GM21717 (cell line): ENCODE data around the gene CD4.
"Not testable (repeated sequence)": the region's sequence is repeated elsewhere in the genome, so short reads cannot be mapped to it uniquely, and the experiment has no call there.

Source experiments
- ATAC-seq: cut with Tn5 transposase; IDR thresholded peaks from one replicate; pipeline ENCODE4 v1.9.1; 2021; ENCODE audit warnings: mild to moderate bottlenecking, moderate library complexity; ENCODE audit not compliant: unreplicated experiment

Gene CD4

DNA sequence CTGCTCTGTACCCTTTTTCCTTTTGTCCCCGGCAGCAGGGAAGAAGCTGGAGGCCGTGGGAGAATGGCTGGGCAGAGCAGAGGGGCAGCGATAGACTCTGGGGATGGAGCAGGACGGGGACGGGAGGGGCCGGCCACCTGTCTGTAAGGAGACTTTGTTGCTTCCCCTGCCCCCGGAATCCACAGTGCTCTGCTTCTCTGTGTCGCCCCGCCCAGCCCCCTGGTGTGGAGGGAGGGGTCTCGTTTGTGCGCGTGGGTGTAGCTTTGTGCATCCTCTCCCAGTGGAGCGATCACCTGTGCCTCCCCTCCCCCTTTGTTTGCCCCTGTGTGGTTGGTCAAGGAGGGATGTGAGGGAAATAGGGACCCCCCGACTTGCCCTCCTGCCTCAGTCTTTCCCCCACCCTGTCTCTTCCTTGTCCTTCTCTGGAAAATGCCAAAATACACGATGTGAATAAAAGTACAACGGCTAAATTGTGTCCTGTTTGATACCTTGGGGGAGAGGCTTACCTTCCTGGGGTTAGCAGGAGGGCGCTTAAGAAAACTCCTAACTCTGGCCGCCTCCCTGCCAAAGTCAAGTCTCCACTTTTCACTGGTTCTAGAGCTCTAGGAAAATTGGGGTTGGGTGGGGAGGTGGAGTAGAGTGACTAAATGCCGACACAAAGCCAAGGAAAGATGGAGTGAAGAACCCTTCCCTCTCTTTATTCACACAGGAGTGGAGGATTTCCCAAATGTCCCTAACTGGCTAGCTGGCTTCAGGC is 77.0 kb downstream of the CD4 start:
- no peak for ATAC-seq

DNA sequence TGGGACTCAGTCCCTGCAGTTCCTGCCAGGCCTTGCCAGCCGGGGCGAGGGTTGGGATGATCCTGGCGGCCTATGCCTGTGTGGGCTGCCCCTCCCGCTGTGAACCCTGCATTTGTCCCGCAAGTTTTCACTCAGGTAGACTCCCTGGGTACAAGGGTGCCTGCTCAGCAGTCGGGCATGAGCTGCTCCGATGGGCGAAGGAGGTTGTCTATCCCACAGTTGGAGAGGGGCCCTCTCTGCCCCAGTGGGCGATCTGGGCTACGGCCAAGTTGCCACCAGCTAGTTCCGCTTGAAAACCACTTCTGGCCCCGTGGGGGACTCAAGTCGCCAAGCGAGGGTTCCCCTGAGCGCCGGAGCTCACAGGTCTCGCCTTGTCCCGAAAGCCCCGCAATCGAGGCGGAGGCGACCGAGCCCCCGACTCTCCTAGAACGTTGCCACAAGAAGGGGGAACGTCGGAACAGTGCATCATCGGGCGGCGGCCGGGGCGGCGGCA is 77.6 kb downstream of the CD4 start:
- ATAC-seq, result peak; percentile 15

DNA sequence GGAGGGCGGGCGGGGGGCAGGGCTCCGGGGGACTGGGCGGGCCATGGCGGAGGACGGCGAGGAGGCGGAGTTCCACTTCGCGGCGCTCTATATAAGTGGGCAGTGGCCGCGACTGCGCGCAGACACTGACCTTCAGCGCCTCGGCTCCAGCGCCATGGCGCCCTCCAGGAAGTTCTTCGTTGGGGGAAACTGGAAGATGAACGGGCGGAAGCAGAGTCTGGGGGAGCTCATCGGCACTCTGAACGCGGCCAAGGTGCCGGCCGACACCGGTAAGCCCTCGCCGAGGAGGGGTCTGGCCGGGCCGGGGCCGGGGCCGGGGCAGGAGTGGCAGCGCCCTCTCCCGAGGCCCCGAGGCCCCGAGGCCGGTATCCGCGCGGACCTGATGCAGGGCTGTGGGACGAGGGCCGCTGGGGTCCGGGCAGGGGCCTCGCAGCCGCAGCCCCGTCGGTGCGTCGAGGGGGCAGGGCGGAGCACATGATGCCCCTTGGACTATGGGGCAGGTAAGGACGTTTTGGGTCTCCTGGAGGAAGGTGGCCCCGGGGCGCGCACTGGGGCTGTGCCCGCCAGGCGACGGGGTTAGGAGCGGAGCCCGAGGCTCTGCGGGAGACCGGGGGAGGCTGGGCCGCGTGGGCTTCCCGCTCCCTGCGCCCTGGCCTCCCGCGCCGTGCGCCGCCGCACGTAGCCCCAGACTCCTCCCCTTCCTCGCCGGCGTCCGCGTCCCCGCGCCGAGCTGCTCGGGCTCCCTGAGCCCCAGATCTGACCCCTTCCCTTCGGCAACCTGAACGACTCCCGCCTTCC is 78.3 kb downstream of the CD4 start, which contains the start of gene TPI1:
Gene TPI1 (plus strand): TSS at position 119 of the 798 bp plus-strand sequence. CDS start 36 bp downstream, at position 155.
- ATAC-seq, result peak; percentile 45

DNA sequence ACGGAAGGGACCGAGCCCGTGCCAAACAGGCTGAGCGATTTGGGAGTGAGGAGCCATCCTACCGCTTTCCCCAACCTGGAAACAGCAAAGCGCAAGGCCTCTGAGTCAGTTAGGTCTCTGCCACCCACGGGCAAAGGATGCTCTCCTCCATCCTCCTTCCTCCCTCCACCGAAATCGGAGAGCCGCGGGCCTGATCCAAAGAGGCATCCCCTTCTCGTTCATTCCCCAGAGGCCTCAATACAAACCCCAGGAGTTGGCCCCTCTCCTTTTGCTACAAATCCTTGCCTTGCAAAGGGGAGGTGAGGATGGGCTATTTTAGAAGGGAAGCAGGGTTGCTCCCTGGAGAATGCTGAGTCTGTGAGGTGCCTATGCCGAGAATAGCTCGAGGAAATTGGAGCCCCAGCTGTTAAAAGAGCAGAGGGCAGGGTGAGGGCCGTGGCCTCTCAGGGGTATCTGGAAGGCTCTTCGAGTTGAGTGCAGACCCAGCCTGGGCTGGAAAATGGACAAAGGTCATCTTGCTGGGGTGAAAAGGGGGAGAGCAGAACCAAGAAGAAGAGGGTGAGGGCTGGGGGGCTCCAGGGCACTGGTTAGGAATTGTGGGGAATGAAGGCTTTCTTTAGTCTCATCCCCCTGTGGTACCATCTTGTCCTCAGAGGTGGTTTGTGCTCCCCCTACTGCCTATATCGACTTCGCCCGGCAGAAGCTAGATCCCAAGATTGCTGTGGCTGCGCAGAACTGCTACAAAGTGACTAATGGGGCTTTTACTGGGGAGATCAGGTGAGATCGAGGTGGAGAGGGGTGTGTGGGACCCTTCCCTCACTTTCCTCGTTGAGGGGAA is 79.1 kb downstream of the CD4 start:
- ATAC-seq, result no peak

DNA sequence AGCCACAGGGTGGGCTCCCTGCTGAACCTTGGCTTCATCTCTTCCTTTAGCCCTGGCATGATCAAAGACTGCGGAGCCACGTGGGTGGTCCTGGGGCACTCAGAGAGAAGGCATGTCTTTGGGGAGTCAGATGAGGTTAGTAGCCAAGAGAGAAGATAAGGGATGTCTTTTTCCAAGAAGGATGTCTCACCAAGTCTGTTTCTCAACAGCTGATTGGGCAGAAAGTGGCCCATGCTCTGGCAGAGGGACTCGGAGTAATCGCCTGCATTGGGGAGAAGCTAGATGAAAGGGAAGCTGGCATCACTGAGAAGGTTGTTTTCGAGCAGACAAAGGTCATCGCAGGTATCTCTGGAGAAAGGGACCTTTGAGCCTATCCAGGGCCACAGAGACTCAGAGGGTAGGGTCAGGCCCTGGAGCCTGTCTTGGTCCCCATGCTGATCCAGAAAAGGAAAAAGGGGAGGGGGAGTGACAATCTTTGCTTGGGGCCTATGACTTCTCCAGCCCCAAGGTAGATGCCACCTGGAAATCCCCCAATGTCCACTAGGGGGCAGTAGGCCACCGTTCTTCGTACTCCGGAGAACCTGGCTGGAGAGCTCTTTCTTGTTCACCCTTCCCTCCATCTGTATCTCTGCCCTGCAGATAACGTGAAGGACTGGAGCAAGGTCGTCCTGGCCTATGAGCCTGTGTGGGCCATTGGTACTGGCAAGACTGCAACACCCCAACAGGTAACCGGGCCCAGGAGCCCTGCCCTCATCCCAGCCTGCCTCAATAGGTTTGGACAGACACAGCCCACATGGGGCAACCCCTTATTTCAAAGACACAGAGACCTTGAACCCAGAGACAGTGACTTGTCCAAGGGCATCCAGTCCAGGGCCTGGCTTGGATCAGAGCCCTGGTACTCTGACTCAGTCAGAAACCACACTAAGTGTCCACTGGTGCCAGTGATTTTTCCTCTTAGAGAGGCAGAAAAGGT is 80.0 kb downstream of the CD4 start:
- ATAC-seq, result no peak

DNA sequence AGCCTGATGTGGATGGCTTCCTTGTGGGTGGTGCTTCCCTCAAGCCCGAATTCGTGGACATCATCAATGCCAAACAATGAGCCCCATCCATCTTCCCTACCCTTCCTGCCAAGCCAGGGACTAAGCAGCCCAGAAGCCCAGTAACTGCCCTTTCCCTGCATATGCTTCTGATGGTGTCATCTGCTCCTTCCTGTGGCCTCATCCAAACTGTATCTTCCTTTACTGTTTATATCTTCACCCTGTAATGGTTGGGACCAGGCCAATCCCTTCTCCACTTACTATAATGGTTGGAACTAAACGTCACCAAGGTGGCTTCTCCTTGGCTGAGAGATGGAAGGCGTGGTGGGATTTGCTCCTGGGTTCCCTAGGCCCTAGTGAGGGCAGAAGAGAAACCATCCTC is 81.0 kb downstream of the CD4 start:
- ATAC-seq, result not testable (repeated sequence)
